HL-60/S4 treated with retinoic acid at 250 ng/mL for 4 days and 3 days (cell line): ENCODE data around the gene PSMB10.
"Not testable (repeated sequence)": the region's sequence is repeated elsewhere in the genome, so short reads cannot be mapped to it uniquely, and the experiment has no call there.

ENCODE experiments used
- in situ Hi-C: fragments of 300-500 bp; cut with MboI; formaldehyde crosslinking; loops from 2 replicates; pipeline ENCODE4 v1.7.0; 2022; ENCODE audit warnings: low sequenced_read_pairs

The PSMB10 gene

GRCh38 chr16:67943256-67943618 is 6.6 kb upstream of the PSMB10 start:
- in situ Hi-C loops: no loop called here

GRCh38 chr16:67942510-67943255 is 6.0 kb upstream of the PSMB10 start:
- in situ Hi-C loops: no loop called here

GRCh38 chr16:67942200-67942509 is 5.5 kb upstream of the PSMB10 start:
- in situ Hi-C loops: no loop called here

- in situ Hi-C loops: no loop called here
Observed at GRCh38 chr16:67941469-67942199, 5.0 kb upstream of the PSMB10 start.

GRCh38 chr16:67940446-67941089 is 3.9 kb upstream of the PSMB10 start:
- in situ Hi-C loops: no loop called here

GRCh38 chr16:67939507-67940445 is 3.1 kb upstream of the PSMB10 start:
- in situ Hi-C loops: no loop called here

- in situ Hi-C loops: not testable (repeated sequence)
Observed at GRCh38 chr16:67937713-67938112, 1.1 kb upstream of the PSMB10 start.

GRCh38 chr16:67936880-67937605 is 393 bp upstream of the PSMB10 start:
- in situ Hi-C loops: no loop called here

GRCh38 chr16:67935402-67936123 is 1.1 kb downstream of the PSMB10 start:
- in situ Hi-C loops: no loop called here

- in situ Hi-C loops: no loop called here
Observed at GRCh38 chr16:67935101-67935401, 1.6 kb downstream of the PSMB10 start.

- in situ Hi-C loops: no loop called here
Observed at GRCh38 chr16:67934306-67935100, 2.1 kb downstream of the PSMB10 start.

GRCh38 chr16:67933805-67934204 is 2.8 kb downstream of the PSMB10 start:
- in situ Hi-C loops: no loop called here

GRCh38 chr16:67932462-67932840 is 4.2 kb downstream of the PSMB10 start:
- in situ Hi-C loops: no loop called here

GRCh38 chr16:67931712-67932461 is 4.8 kb downstream of the PSMB10 start, which contains the start of gene CTRL:
Gene CTRL, minus strand, starts transcription at chr16:67931862. Its CDS starts 10 bp downstream, at chr16:67931852.
- in situ Hi-C loops: no loop called here

GRCh38 chr16:67930678-67931211 is 5.9 kb downstream of the PSMB10 start:
- in situ Hi-C loops: no loop called here

GRCh38 chr16:67930191-67930590 is 6.5 kb downstream of the PSMB10 start:
- in situ Hi-C loops: no loop called here

GRCh38 chr16:67928561-67929364 is 7.9 kb downstream of the PSMB10 start:
- in situ Hi-C loops: loop anchor here (10.0 kb wide), 1 partner anchor 254 kb away; no protein-coding TSS in a partner anchor
